Erythroblast (primary cell): ENCODE data around the gene GPR148.

Source experiments
- DNase-seq, 2 experiments: peaks; one replicate each; lab custom pipeline; 2025; lab: John Stamatoyannopoulos, UW
- GATA1 ChIP-seq: IDR thresholded peaks from 2 replicates; pipeline ENCODE4 v1.6.1; 2011; ENCODE audit warnings: low read depth, mild to moderate bottlenecking, control low read depth, low read length, moderate library complexity
- POLR2A ChIP-seq: IDR thresholded peaks from 2 replicates; pipeline ENCODE4 v1.6.1; 2011; ENCODE audit warnings: mild to moderate bottlenecking, low read length

Gene GPR148

GRCh38 chr2:130759906-130760753 lies 31.3 kb downstream of the GPR148 start:
- DNase-seq: no peak
- no peak for TF ChIP-seq GATA1
- TF ChIP-seq POLR2A: no peak

GRCh38 chr2:130760754-130761751 lies 32.2 kb downstream of the GPR148 start:
- TF ChIP-seq POLR2A (no peak), GATA1 (no peak)
- DNase-seq: no peak

- TF ChIP-seq GATA1 (no peak), POLR2A (no peak)
- DNase-seq: no peak
These were observed 33.4 kb downstream of the GPR148 start for GRCh38 chr2:130762031-130762909.

GRCh38 chr2:130762910-130763385 lies 34.1 kb downstream of the GPR148 start:
- TF ChIP-seq GATA1 (no peak), POLR2A (no peak)
- DNase-seq: no peak

GRCh38 chr2:130763405-130763804 lies 34.5 kb downstream of the GPR148 start:
- DNase-seq: no peak
- TF ChIP-seq GATA1: no peak
- TF ChIP-seq POLR2A: no peak

GRCh38 chr2:130764035-130764820 lies 35.4 kb downstream of the GPR148 start:
- no peak for DNase-seq
- TF ChIP-seq GATA1 (no peak), POLR2A (no peak)

GRCh38 chr2:130764821-130765115 lies 35.9 kb downstream of the GPR148 start:
- no peak for DNase-seq
- TF ChIP-seq POLR2A (no peak), GATA1 (no peak)

- no peak for DNase-seq
- TF ChIP-seq POLR2A (no peak), GATA1 (no peak)
These were observed 36.6 kb downstream of the GPR148 start for GRCh38 chr2:130765464-130765863.

- DNase-seq: no peak
- TF ChIP-seq GATA1 (no peak), POLR2A (no peak)
These were observed 37.2 kb downstream of the GPR148 start for GRCh38 chr2:130766037-130766436.

- DNase-seq: no peak
- TF ChIP-seq GATA1 (no peak), POLR2A (no peak)
These were observed 38.0 kb downstream of the GPR148 start for GRCh38 chr2:130766711-130767407.

GRCh38 chr2:130767408-130767775 lies 38.5 kb downstream of the GPR148 start:
- no peak for TF ChIP-seq GATA1
- TF ChIP-seq POLR2A: no peak
- DNase-seq: no peak
